ENCODE data around the gene PSORS1C1.

The PSORS1C1 gene

GRCh38 chr6:31096656-31097055, 17.9 kb upstream of the PSORS1C1 start:
- DNase-seq = no peak

DNA sequence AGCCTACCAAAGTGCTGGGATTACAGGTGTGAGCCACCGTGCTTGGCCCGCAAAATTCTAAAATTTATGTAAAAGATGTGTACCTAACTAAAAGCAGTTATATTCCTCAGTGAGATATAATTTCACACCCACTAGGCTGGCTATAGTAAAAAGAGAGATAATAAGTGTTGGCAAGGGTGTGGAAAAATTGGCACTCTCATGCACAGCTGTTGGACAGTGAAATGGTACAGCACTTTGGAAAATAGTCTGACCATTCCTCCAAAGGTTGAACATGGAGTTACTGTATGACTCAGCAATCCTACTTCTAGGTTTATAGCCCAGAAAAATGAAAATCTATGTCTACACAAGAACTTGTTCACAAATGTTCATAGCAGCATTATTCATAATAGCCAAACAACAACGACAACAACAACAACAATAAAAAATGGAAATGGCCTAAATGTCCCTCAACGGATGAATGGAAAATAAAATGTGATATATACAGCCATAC, 16.1 kb upstream of the PSORS1C1 start:
- no peak for DNase-seq

DNA sequence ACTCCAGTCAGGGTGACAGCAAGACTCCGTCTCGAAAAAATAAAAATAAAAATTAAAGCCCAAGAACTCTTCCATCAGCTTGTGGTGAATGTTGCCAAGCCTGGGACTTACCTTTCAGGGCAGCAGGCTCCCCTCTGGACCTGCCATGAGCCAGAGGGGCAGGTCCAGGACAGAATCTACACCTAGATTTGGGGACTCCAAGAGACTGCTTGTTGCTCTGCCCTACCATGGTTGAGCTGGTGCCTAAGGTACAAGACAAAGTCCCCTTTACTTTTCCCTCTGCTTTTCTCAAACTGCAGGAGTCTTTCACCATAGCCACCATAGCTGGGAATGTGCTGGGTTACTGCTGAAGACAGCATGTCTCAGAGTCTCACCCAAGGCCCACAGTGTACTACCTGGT, 11.5 kb upstream of the PSORS1C1 start:
- DNase-seq = no peak

GRCh38 chr6:31107052-31107451, 7.5 kb upstream of the PSORS1C1 start:
- DNase-seq = no peak

DNA sequence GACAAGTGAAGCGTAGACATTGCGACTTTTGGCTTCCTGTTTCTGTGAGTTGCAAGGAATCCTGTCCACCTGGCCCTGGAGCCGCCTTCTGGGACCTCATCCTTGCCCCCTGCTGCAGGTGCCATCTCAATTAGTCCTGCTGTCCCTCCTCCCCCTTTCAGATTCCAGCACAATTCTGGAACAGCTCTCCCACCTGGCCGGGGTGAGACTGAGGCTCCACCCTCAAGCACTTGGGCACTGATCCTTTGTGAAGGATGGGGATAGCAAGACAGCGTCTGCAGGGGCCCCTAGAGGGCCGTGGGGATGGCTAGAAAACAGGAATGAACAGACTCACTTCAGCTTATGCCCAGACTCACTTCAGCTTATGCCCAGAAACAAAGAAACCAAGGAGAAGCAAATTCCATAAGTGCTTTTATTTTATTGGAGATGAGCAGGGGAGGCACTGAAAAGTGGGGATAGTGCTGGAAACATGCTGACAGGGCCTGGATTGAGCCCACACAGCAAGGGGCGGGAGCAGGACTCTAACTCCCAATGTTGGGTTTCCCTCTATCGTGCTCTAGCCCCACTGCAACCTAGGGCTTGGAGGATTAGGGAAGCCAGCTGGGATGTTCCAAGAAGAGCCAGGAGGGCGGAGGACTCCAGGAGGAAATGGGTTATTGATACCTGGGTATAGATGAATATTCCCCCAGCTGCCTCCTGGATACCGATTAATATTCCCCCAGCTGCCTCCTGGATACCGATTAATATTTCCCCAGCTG, 3.6 kb upstream of the PSORS1C1 start:
- no peak for DNase-seq

GRCh38 chr6:31111712-31112111, 2.9 kb upstream of the PSORS1C1 start:
- no peak for DNase-seq

GRCh38 chr6:31112478-31112877, 2.1 kb upstream of the PSORS1C1 start, which contains the start of gene C6orf15:
TSS of gene C6orf15 (minus strand) at chr6:31112575. CDS start at chr6:31112555, 20 bp downstream.
- no peak for DNase-seq

- DNase-seq = no peak
These were observed 599 bp upstream of the PSORS1C1 start for GRCh38 chr6:31113861-31114540.

- no peak for DNase-seq
These were observed 610 bp downstream of the PSORS1C1 start for GRCh38 chr6:31114970-31115849.

- no peak for DNase-seq
These were observed 1.5 kb downstream of the PSORS1C1 start for GRCh38 chr6:31115941-31116560.

GRCh38 chr6:31116661-31117385, 2.2 kb downstream of the PSORS1C1 start:
- no peak for DNase-seq

- DNase-seq = no peak
These were observed 3.6 kb downstream of the PSORS1C1 start for GRCh38 chr6:31118178-31118577.

- DNase-seq = no peak
These were observed 5.7 kb downstream of the PSORS1C1 start, which contains the start of gene CDSN for GRCh38 chr6:31120151-31120915. TSS of gene CDSN (minus strand) at chr6:31120446. CDS start at chr6:31120419, 27 bp downstream.

DNA sequence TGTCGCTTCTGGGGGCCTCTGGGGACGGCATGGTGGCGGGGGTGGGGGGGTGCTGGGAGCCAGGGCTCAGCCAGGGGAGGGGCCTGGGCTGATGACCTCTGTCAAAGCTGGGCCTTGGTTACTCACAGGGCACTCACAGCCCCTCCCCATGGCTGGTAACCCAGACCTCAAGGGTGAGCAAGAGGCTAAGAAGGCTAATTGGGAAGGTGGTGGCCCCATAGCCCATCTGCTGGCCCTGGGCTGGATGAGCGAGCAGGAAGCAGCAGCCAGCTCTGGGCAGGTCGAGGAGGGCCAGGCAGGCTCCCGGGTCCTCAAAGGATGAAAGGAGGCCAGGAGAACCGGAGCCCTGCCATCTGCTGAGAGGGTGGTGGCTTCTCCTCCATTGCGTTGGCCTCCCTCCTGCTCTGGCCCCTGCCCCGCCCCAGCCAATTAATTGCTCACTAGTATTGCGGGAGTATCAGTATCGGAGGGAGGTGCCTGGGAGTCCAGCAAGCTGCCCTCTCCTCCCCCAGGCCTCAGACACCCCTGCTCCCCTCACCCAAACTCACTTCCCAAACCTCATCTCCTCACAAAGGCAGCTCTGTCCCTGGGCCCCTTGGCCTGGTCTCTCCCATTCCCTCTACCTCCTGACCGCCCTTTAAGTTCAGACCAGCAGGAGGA, 6.7 kb downstream of the PSORS1C1 start:
- no peak for DNase-seq

- no peak for DNase-seq
These were observed 8.4 kb downstream of the PSORS1C1 start for GRCh38 chr6:31122791-31123706.

DNA sequence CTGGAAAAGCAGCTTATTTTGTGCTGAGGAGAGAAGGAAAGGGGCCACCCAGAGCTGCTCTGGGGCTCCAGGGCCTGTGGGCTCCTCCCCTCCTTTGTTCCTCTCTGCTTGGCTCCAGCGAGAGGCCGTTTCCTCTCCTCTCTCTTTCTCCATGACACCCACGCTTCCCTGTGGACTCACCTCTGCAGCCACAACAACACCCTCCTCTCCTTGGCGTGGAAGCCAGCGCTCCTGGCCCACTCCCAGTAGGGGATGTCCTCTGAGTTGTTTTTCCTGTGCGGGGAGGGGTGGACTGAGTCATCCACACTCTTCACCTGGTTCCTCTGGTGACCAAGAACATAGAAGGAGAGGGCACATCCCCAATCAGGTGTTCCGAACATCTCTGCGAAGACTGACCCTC, 10.6 kb downstream of the PSORS1C1 start:
- no peak for DNase-seq

GRCh38 chr6:31125586-31126363, 11.2 kb downstream of the PSORS1C1 start:
- no peak for DNase-seq

DNA sequence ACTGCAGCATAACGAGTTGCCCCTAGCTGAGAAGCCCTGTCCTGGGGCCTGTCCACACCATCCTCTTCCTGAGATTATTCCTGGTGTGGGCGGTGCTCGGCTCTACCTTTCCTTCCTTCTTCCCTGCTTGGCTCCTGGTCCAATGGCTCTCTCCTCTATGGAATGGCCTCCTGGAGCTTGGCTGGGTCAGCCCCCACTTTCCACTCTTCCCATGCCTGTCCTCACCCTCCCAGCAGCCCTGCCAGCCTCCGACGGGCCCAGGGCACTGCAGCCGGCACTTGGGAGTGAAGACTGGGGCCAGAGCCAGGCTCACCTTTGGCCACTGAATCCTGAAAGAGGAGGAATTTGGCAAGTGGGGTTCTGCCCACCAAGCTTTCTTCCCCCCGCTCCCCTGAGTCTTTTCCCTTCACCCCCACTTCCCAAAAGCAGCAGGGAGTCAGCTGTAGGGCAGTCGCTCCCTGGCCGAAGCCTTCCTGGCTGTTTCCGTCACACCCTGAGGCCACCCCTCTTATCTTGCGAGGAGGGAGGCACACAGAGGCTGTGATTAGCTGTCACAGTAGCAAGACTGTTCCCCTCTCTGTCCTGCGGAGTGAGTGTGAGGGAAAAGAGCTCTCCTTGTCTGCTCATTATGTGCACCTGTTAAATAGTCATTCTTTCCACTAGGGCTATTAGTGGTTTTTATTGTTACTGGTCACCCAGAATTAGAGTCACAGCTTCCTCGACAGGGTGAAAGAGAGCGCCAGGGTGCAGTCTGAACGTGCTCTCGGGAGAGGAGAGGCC, 12.0 kb downstream of the PSORS1C1 start:
- no peak for DNase-seq

All from activated CD8-positive, alpha-beta memory T cell treated with anti-CD3 and anti-CD28 coated beads for 24 hours (primary cell).